Measurements from ENCODE around the gene MBOAT1.
A peak's percentile ranks its signal among the peaks of the same experiment; 100 is the strongest.

MBOAT1 gene

DNA sequence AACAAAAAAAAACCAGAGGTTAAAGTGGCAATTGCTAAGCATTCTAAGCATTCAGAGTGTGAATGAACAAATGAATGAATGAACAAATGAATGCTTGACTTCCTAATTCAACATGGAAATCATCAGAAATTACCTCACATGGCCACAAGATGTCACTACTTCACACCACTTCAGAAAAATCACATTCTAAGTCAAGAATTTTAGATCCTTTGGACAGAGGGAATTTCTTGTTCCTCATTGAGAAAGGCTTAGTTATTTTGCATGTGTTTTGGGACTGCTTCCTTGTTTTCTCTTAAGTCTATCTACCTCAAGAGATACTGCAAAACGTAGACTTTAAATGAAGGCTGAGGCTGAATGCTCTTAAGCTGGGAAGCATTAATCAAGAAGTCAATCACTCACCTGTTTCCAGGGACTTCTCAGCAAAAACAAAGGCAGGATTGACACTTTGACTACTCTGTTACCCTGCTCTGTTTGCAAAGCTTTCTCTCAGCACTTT lies 120.2 kb downstream of the MBOAT1 start:
- peak; percentile 12 for DNase-seq (ENCODE audit: low read depth)
- H3K4me3 ChIP-seq (ENCODE audit: low read depth, low read length), result no peak overlapping the region
- TF ChIP-seq, protein P1, sequence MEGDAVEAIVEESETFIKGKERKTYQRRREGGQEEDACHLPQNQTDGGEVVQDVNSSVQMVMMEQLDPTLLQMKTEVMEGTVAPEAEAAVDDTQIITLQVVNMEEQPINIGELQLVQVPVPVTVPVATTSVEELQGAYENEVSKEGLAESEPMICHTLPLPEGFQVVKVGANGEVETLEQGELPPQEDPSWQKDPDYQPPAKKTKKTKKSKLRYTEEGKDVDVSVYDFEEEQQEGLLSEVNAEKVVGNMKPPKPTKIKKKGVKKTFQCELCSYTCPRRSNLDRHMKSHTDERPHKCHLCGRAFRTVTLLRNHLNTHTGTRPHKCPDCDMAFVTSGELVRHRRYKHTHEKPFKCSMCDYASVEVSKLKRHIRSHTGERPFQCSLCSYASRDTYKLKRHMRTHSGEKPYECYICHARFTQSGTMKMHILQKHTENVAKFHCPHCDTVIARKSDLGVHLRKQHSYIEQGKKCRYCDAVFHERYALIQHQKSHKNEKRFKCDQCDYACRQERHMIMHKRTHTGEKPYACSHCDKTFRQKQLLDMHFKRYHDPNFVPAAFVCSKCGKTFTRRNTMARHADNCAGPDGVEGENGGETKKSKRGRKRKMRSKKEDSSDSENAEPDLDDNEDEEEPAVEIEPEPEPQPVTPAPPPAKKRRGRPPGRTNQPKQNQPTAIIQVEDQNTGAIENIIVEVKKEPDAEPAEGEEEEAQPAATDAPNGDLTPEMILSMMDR (IDR thresholded peaks at IDR 0.05; ENCODE audit: low read depth, low read length, missing control alignments), result peak; percentile 58

DNA sequence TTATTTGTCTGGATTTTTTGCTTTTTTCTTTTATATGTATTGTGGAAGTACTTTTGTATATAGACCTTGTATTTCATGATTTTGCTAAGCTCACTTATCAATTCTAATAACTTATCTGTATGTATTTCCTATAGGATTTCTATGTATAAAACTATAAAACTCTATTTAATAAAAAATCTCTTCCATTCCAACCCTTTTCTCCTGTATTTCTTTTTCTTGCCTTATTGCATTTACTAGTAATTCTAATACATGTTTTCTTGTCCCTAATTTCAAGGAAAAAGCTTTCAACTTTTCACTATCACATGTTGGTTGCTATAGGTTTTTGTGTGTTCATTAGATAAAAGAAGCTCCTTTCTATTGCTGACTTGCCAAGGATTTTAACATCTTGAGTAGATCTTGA lies 125.3 kb downstream of the MBOAT1 start:
- TF ChIP-seq, protein P1 (IDR thresholded peaks at IDR 0.05; ENCODE audit: low read depth, low read length, missing control alignments), result no peak
- no peak for DNase-seq (ENCODE audit: low read depth)
- H3K4me3 ChIP-seq (ENCODE audit: low read depth, low read length), result no peak overlapping the region

DNA sequence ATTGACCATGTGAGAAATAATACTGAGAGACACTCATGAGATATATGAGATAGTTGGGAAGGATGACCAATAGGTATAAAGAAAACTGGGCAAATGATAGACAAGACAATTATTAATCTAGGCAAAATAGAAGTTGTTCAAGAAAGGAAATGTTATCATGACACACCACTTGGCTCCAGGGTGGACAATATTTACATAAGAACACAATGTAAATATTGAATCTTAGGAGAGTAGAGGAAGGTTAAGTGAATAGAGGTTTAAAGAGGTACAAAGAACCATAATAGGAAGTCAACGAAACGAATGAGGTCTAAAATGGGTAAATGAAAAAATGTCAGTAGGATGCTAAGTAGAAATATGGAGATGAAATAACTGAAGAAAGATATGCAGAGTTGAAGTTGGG lies 126.5 kb downstream of the MBOAT1 start:
- no peak overlapping the region for H3K4me3 ChIP-seq (ENCODE audit: low read depth, low read length)
- TF ChIP-seq, protein P1 (IDR thresholded peaks at IDR 0.05; ENCODE audit: low read depth, low read length, missing control alignments), result no peak
- DNase-seq (ENCODE audit: low read depth), result no peak

DNA sequence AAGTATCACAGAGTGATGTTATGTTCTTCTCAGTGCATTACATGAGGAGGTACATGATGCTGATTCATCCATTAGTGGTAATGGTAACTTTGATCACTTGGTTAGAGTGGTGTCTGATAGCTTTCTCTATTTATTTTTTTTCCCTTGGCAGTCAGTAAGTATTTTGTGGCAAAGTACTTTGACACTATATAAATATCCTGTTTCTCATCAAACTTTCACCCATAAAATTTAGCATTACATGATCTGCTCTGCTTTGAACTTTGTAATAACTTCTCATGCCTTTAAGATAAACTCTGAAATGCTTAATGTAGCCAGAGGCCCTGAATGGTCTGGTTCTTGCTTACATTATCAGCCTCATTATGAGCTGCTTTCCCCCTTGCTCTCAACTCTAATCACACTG lies 127.9 kb downstream of the MBOAT1 start:
- TF ChIP-seq, protein P1 (IDR thresholded peaks at IDR 0.05; ENCODE audit: low read depth, low read length, missing control alignments), result no peak
- H3K4me3 ChIP-seq (ENCODE audit: low read depth, low read length), result no peak overlapping the region
- no peak for DNase-seq (ENCODE audit: low read depth)

DNA sequence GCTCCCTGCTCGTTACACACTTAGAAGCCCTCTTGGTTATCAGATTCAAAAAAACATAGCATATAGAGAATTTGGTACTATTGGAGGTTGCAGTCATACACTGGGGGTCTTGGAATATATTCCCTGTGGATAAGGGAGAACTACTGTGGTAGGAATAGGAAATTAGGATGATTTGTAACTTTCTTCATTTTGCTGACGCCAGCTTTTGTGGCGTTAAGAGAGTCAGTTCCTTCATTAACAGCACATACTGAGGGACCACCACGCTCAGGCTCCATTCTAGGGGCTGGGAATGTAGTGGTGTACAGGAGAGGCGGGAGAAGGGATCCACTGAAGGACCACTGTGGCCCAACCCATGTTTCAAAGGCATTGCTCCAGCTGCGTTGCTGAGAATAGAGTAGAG lies 140.3 kb downstream of the MBOAT1 start:
- no peak overlapping the region for H3K4me3 ChIP-seq (ENCODE audit: low read depth, low read length)
- TF ChIP-seq, protein P1 (IDR thresholded peaks at IDR 0.05; ENCODE audit: low read depth, low read length, missing control alignments), result no peak
- no peak for DNase-seq (ENCODE audit: low read depth)

DNA sequence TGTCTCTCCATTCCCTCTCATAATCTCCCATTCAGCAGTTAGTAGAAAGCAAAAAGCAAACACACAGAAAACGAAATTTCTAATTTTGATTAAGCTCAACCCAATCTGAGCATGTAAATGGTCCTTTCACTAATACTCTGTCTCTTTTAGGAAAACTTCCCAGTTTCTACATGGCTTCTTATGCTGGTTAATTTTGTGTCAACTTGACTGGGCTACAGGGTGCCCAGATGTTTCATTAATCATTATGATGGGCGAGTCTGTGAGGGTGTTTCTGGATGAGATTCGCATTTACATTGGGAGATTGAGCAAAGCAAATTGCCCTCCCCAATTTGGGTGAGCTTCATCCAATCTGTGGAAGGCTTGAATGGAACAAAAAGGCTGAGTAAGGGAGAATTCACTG lies 142.2 kb downstream of the MBOAT1 start:
- no peak for DNase-seq (ENCODE audit: low read depth)
- TF ChIP-seq, protein P1 (IDR thresholded peaks at IDR 0.05; ENCODE audit: low read depth, low read length, missing control alignments), result no peak
- no peak overlapping the region for H3K4me3 ChIP-seq (ENCODE audit: low read depth, low read length)

DNA sequence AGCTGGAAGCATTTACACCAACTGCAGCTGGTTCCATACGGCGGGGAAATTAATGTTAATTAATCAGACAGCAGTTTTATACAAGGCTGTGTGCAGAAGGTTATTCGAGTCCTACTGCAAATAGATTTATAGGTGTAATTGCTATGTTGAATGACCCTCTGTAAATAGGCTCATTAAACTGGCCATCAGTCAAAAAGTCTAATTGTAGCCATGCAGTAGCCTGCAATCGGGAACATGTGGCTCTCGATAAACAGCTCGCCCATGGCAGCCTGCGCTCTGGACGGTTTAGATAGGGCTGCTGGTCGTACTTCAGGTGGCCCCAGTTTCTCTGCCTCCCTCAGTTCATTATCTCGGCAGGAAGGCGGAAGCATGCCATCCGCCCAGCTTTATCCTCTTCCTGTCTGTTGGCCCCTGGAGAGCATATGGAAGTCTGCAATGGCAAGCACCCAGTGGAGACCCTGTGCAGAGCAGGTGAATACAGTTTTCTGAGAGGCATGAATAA lies 143.2 kb downstream of the MBOAT1 start:
- TF ChIP-seq, protein P1 (IDR thresholded peaks at IDR 0.05; ENCODE audit: low read depth, low read length, missing control alignments), result no peak
- DNase-seq (ENCODE audit: low read depth), result no peak

More for the DNA sequence above, 143.2 kb downstream of the MBOAT1 start:
- H3K4me3 ChIP-seq (ENCODE audit: low read depth, low read length), result no peak overlapping the region

All from GM12864 (cell line).